22Rv1 (cell line): ENCODE results near the gene PLEKHG4B.

Experiments used
- CTCF ChIP-seq: fragments of 450-650 bp; IDR thresholded peaks from 2 replicates; pipeline ENCODE4 v1.5.1; 2017; ENCODE audit warnings: mild to moderate bottlenecking
- ZFX ChIP-seq: fragments of 450-650 bp; IDR thresholded peaks from 2 replicates; pipeline ENCODE4 v1.6.1; 2017; ENCODE audit warnings: antibody characterized with exemption, borderline replicate concordance

GRCh38 chr5:129820-130219, 37.9 kb downstream of the PLEKHG4B start:
- TF ChIP-seq CTCF (no peak), ZFX (no peak)
